Measurements from ENCODE around the gene ANO9.
"Not testable (repeated sequence)": the region's sequence is repeated elsewhere in the genome, so short reads cannot be mapped to it uniquely, and the experiment has no call there.

ANO9 gene

GRCh38 chr11:426851-427250 lies 15.0 kb downstream of the ANO9 start:
- no peak overlapping the region for H3K4me3 ChIP-seq (replicated peaks in 1 of 2; ENCODE audit: low read depth in 2 of 2, low read length in 2 of 2)
- no peak for TF ChIP-seq CTCF (IDR thresholded peaks at IDR 0.05; ENCODE audit: low read depth, low read length)
- DNase-seq (ENCODE audit: low read depth in 2 of 2): no peak

- no peak for TF ChIP-seq CTCF (IDR thresholded peaks at IDR 0.05; ENCODE audit: low read depth, low read length)
- no peak overlapping the region for H3K4me3 ChIP-seq (replicated peaks in 1 of 2; ENCODE audit: low read depth in 2 of 2, low read length in 2 of 2)
- no peak for DNase-seq (ENCODE audit: low read depth in 2 of 2)
These were observed 16.5 kb downstream of the ANO9 start for GRCh38 chr11:425301-425700.

GRCh38 chr11:424766-425165 lies 17.0 kb downstream of the ANO9 start:
- H3K4me3 ChIP-seq (replicated peaks in 1 of 2; ENCODE audit: low read depth in 2 of 2, low read length in 2 of 2); DNase-seq (ENCODE audit: low read depth in 2 of 2): not testable (repeated sequence)

GRCh38 chr11:424232-424631 lies 17.6 kb downstream of the ANO9 start:
- no peak for DNase-seq (ENCODE audit: low read depth in 2 of 2)
- TF ChIP-seq CTCF (IDR thresholded peaks at IDR 0.05; ENCODE audit: low read depth, low read length): no peak
- H3K4me3 ChIP-seq (replicated peaks in 1 of 2; ENCODE audit: low read depth in 2 of 2, low read length in 2 of 2): no peak overlapping the region

- TF ChIP-seq CTCF (IDR thresholded peaks at IDR 0.05; ENCODE audit: low read depth, low read length): no peak
- no peak for DNase-seq (ENCODE audit: low read depth in 2 of 2)
- no peak overlapping the region for H3K4me3 ChIP-seq (replicated peaks in 1 of 2; ENCODE audit: low read depth in 2 of 2, low read length in 2 of 2)
These were observed 19.6 kb downstream of the ANO9 start for GRCh38 chr11:422249-422656.

GRCh38 chr11:420911-421321 lies 20.9 kb downstream of the ANO9 start:
- DNase-seq (ENCODE audit: low read depth in 2 of 2): no peak
- H3K4me3 ChIP-seq (replicated peaks in 1 of 2; ENCODE audit: low read depth in 2 of 2, low read length in 2 of 2): no peak overlapping the region
- TF ChIP-seq CTCF (IDR thresholded peaks at IDR 0.05; ENCODE audit: low read depth, low read length): no peak

- no peak overlapping the region for H3K4me3 ChIP-seq (replicated peaks in 1 of 2; ENCODE audit: low read depth in 2 of 2, low read length in 2 of 2)
- TF ChIP-seq CTCF (IDR thresholded peaks at IDR 0.05; ENCODE audit: low read depth, low read length): no peak
- DNase-seq (ENCODE audit: low read depth in 2 of 2): no peak
These were observed 21.5 kb downstream of the ANO9 start for GRCh38 chr11:420054-420910.

All from cardiac fibroblast (primary cell).